ENCODE measurements around the gene SNURF.
"Not testable (repeated sequence)": the region's sequence is repeated elsewhere in the genome, so short reads cannot be mapped to it uniquely, and the experiment has no call there.

SNURF gene

DNA sequence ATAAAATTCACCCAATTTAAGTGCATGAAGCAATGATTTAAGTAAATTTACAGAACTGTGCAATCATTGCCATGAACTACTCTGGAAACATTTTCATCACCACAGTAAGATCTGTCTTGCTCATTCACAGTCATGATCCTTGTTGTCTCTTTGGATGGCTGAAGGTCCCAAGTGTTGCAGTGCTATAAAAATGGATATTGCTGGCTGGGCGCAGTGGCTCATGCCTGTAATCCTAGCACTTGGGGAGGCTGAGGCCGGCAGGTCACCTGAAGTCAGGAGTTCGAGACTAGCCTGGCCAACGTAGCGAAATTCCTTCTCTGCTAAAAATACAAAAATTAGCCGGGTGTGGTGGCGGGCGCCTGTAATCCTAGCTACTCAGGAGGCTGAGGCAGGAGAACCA is 17.0 kb downstream of the SNURF start:
- DNase-seq: no peak

GRCh38 chr15:24972707-24973106 is 17.9 kb downstream of the SNURF start:
- not testable (repeated sequence) for DNase-seq

- no peak for DNase-seq
These were observed 22.1 kb downstream of the SNURF start for GRCh38 chr15:24976932-24977331.

GRCh38 chr15:24977686-24978085 is 22.9 kb downstream of the SNURF start:
- DNase-seq: no peak

DNA sequence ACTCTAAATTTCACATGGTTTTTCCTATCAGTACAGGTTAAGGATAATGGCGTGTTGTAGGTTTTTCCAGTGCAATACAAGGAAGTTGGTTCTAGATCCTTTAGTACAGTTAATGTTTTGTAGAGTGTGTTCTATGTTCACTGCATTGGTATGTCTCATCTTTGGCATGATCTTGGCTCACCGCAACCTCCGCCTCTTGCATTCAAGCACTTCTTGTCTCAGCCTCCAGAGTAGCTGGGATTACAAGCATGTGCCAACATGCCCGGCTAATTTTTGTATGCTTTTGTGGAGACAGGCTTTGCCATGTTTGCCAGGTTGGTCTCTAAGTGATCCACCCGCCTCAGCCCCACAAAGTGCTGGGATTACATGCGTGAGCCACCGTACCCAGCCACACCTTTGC is 30.4 kb downstream of the SNURF start:
- DNase-seq: no peak

DNA sequence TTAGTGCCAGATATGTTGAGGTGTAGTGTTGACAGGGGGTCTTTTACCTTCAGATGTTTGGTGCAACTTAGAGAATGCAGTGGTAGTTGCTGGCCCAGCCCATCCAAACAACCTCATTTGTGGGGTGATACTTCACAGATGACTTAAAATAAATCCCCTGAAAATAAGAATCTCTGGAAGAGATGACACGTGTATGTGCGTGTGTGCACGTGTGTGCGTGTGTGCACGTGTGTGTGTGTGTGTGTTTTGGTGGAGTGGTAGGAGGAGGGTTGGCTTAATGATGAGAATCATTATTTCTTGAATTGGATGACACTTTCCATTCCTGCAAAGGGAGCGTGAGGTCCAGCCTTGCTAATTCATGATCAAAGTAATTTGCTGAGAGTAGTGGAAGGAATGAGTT is 31.9 kb downstream of the SNURF start:
- no peak for DNase-seq
